Measurements from ENCODE around the gene MYEOV. TPM values are rescaled to one million over a fixed set of nuclear protein-coding genes. Genes with fewer than 3 reads are reported as not detected.

The MYEOV gene
- 0.93 and 1.9 TPM in 2 replicates for total RNA-seq

GRCh38 chr11:69293819-69294505, at the start of gene MYEOV:
Gene MYEOV, plus strand, starts transcription at chr11:69294155. Its CDS starts 1,200 bp downstream, at chr11:69295355.
- DNase-seq (ENCODE audit: low spot score): no peak
- Mint-ChIP-seq H3K36me3 (ENCODE audit: low read depth) (peaks cover 4% of the 10 kb centered on the region), H3K27ac (no peak within 1 kb of the TSS), H3K9me3 (peaks cover 3% of the 10 kb centered on the region), H3K27me3 (ENCODE audit: insufficient read depth) (peaks cover 4% of the 10 kb centered on the region), H3K4me1 (ENCODE audit: low read depth) (peaks cover 35% of the 10 kb centered on the region), H3K4me3 (no peak within 1 kb of the TSS)
- intact Hi-C loops (cut with micrococcal nuclease): loop anchor here (5.0 kb wide), 1 partner anchor 192 kb away; no protein-coding TSS in a partner anchor

GRCh38 chr11:69244266-69244665, 49.7 kb upstream of the MYEOV start:
- H3K4me1 Mint-ChIP-seq (ENCODE audit: low read depth): peaks cover 18% of the 10 kb centered on the region
- H3K36me3 Mint-ChIP-seq (ENCODE audit: low read depth): no peaks in the 10 kb centered on the region
- peaks cover 4% of the 10 kb centered on the region for H3K27me3 Mint-ChIP-seq (ENCODE audit: insufficient read depth)
- intact Hi-C loops (cut with micrococcal nuclease): no loop called here
- DNase-seq (ENCODE audit: low spot score): no peak
- peaks cover 5% of the 10 kb centered on the region for H3K9me3 Mint-ChIP-seq
- H3K4me3 Mint-ChIP-seq: no peak overlapping the region
- no peak overlapping the region for H3K27ac Mint-ChIP-seq

GRCh38 chr11:69245041-69245440, 48.9 kb upstream of the MYEOV start:
- H3K4me3 Mint-ChIP-seq: no peak overlapping the region
- H3K36me3 Mint-ChIP-seq (ENCODE audit: low read depth): no peaks in the 10 kb centered on the region
- no peak for DNase-seq (ENCODE audit: low spot score)

GRCh38 chr11:69245491-69246345, 48.2 kb upstream of the MYEOV start:
- no peak for DNase-seq (ENCODE audit: low spot score)
- no peak overlapping the region for H3K4me3 Mint-ChIP-seq
- peaks cover 13% of the 10 kb centered on the region for H3K4me1 Mint-ChIP-seq (ENCODE audit: low read depth)
- no peaks in the 10 kb centered on the region for H3K36me3 Mint-ChIP-seq (ENCODE audit: low read depth)
- peaks cover 5% of the 10 kb centered on the region for H3K9me3 Mint-ChIP-seq
- intact Hi-C loops (cut with micrococcal nuclease): no loop called here
- H3K27me3 Mint-ChIP-seq (ENCODE audit: insufficient read depth): peaks cover 5% of the 10 kb centered on the region
- H3K27ac Mint-ChIP-seq: no peak overlapping the region

More at GRCh38 chr11:69245041-69245440, 48.9 kb upstream of the MYEOV start:
- intact Hi-C loops (cut with micrococcal nuclease): no loop called here
- Mint-ChIP-seq H3K27me3 (ENCODE audit: insufficient read depth) (peaks cover 5% of the 10 kb centered on the region), H3K4me1 (ENCODE audit: low read depth) (peaks cover 13% of the 10 kb centered on the region), H3K27ac (no peak overlapping the region), H3K9me3 (peaks cover 5% of the 10 kb centered on the region)

- Mint-ChIP-seq H3K27ac (no peak overlapping the region), H3K9me3 (peaks cover 16% of the 10 kb centered on the region), H3K27me3 (ENCODE audit: insufficient read depth) (peaks cover 5% of the 10 kb centered on the region), H3K4me1 (ENCODE audit: low read depth) (no peaks in the 10 kb centered on the region), H3K36me3 (ENCODE audit: low read depth) (no peaks in the 10 kb centered on the region), H3K4me3 (no peak overlapping the region)
- intact Hi-C loops (cut with micrococcal nuclease): no loop called here
- no peak for DNase-seq (ENCODE audit: low spot score)
Observed at GRCh38 chr11:69249311-69250185, 44.4 kb upstream of the MYEOV start.

GRCh38 chr11:69250186-69251056, 43.5 kb upstream of the MYEOV start:
- H3K27ac Mint-ChIP-seq: no peak overlapping the region
- peaks cover 6% of the 10 kb centered on the region for H3K27me3 Mint-ChIP-seq (ENCODE audit: insufficient read depth)
- H3K9me3 Mint-ChIP-seq: peaks cover 25% of the 10 kb centered on the region
- H3K4me3 Mint-ChIP-seq: no peak overlapping the region
- intact Hi-C loops (cut with micrococcal nuclease): no loop called here
- DNase-seq (ENCODE audit: low spot score): no peak
- no peaks in the 10 kb centered on the region for H3K4me1 Mint-ChIP-seq (ENCODE audit: low read depth)
- H3K36me3 Mint-ChIP-seq (ENCODE audit: low read depth): no peaks in the 10 kb centered on the region

GRCh38 chr11:69251057-69251393, 42.9 kb upstream of the MYEOV start:
- DNase-seq (ENCODE audit: low spot score): no peak
- no peaks in the 10 kb centered on the region for H3K36me3 Mint-ChIP-seq (ENCODE audit: low read depth)
- intact Hi-C loops (cut with micrococcal nuclease): no loop called here
- peaks cover 31% of the 10 kb centered on the region for H3K9me3 Mint-ChIP-seq
- H3K27me3 Mint-ChIP-seq (ENCODE audit: insufficient read depth): peaks cover 6% of the 10 kb centered on the region
- H3K4me3 Mint-ChIP-seq: no peak overlapping the region
- no peaks in the 10 kb centered on the region for H3K4me1 Mint-ChIP-seq (ENCODE audit: low read depth)
- no peak overlapping the region for H3K27ac Mint-ChIP-seq

- intact Hi-C loops (cut with micrococcal nuclease): no loop called here
- no peak for DNase-seq (ENCODE audit: low spot score)
- peaks cover 4% of the 10 kb centered on the region for H3K27me3 Mint-ChIP-seq (ENCODE audit: insufficient read depth)
Observed at GRCh38 chr11:69251639-69252489, 42.1 kb upstream of the MYEOV start.

GRCh38 chr11:69252490-69252837, 41.5 kb upstream of the MYEOV start:
- intact Hi-C loops (cut with micrococcal nuclease): no loop called here
- Mint-ChIP-seq H3K36me3 (ENCODE audit: low read depth) (no peaks in the 10 kb centered on the region), H3K27me3 (ENCODE audit: insufficient read depth) (peaks cover 3% of the 10 kb centered on the region), H3K4me3 (no peak overlapping the region), H3K9me3 (peaks cover 32% of the 10 kb centered on the region), H3K4me1 (ENCODE audit: low read depth) (no peaks in the 10 kb centered on the region), H3K27ac (no peak overlapping the region)
- no peak for DNase-seq (ENCODE audit: low spot score)

More at GRCh38 chr11:69251639-69252489, 42.1 kb upstream of the MYEOV start:
- Mint-ChIP-seq H3K4me3 (no peak overlapping the region), H3K4me1 (ENCODE audit: low read depth) (no peaks in the 10 kb centered on the region), H3K9me3 (peaks cover 32% of the 10 kb centered on the region), H3K36me3 (ENCODE audit: low read depth) (no peaks in the 10 kb centered on the region), H3K27ac (no peak overlapping the region)

- intact Hi-C loops (cut with micrococcal nuclease): no loop called here
- no peak for DNase-seq (ENCODE audit: low spot score)
Observed at GRCh38 chr11:69253028-69253427, 40.9 kb upstream of the MYEOV start.

GRCh38 chr11:69257134-69257533, 36.8 kb upstream of the MYEOV start:
- peaks cover 3% of the 10 kb centered on the region for H3K27me3 Mint-ChIP-seq (ENCODE audit: insufficient read depth)
- H3K9me3 Mint-ChIP-seq: peaks cover 32% of the 10 kb centered on the region
- intact Hi-C loops (cut with micrococcal nuclease): no loop called here
- H3K4me1 Mint-ChIP-seq (ENCODE audit: low read depth): no peaks in the 10 kb centered on the region
- no peak overlapping the region for H3K4me3 Mint-ChIP-seq
- H3K36me3 Mint-ChIP-seq (ENCODE audit: low read depth): no peaks in the 10 kb centered on the region
- no peak overlapping the region for H3K27ac Mint-ChIP-seq
- no peak for DNase-seq (ENCODE audit: low spot score)

More at GRCh38 chr11:69253028-69253427, 40.9 kb upstream of the MYEOV start:
- H3K4me3 Mint-ChIP-seq: no peak overlapping the region
- peaks cover 32% of the 10 kb centered on the region for H3K9me3 Mint-ChIP-seq
- H3K4me1 Mint-ChIP-seq (ENCODE audit: low read depth): no peaks in the 10 kb centered on the region
- H3K27me3 Mint-ChIP-seq (ENCODE audit: insufficient read depth): peaks cover 3% of the 10 kb centered on the region
- no peaks in the 10 kb centered on the region for H3K36me3 Mint-ChIP-seq (ENCODE audit: low read depth)
- H3K27ac Mint-ChIP-seq: no peak overlapping the region
